Measurements from ENCODE around the gene ARL15. TPM values are rescaled to one million over a fixed set of nuclear protein-coding genes. Genes with fewer than 3 reads are reported as not detected.

ARL15 gene
- total and polyA plus RNA-seq, 2 of the 4 experiments (the other 2 are of a cell fraction) = 7.3 to 19.2 TPM

DNA sequence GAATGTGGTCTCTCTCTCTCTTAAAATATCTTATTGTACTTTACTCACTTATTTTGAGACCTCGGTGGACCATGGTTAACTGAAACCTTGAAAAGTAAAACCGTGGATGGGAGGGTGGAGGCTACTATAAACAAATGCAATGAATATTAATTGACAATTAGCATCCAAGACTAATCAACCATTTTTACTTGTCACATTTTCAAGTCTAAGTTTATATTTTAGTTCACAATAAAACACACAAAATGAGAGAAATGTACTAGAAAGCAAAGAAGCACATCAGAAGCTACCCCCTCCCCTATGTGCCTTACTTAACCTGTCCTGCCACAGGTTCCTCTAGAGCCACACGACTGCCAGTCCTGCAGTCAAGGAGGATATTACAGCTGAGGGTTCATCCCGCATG is 4.6 kb downstream of the ARL15 start:
- no TSS peak for BruUV-seq (replicated peaks)
- peaks cover 3 to 28% of the 10 kb centered on the region in 2 experiments; a peak in 2 of 4 replicates for H3K79me1 ChIP-seq (ENCODE audit: low read depth in 1 of 2, low read length in 2 of 2)
- CTCF ChIA-PET = no interaction called here
- no peak overlapping the region for H3K18ac ChIP-seq (ENCODE audit: low read depth, low read length)
- no peak overlapping the region for H2AK9ac ChIP-seq (replicated peaks; ENCODE audit: low read depth, low read length, poor library complexity)
- TF ChIP-seq RFX5 (IDR thresholded peaks at IDR 0.05; ENCODE audit: low read depth, low read length) (no peak), MXI1 (IDR thresholded peaks at IDR 0.05; ENCODE audit: borderline replicate concordance, low read depth, low read length) (no peak), CHD1 (IDR thresholded peaks at IDR 0.05; ENCODE audit: low read depth, low read length) (no peak), SMC3 (IDR thresholded peaks at IDR 0.05; ENCODE audit: low read depth, low read length) (no peak), ELK1 (IDR thresholded peaks at IDR 0.05; ENCODE audit: borderline replicate concordance, low read depth, low read length) (no peak), RCOR1 (IDR thresholded peaks at IDR 0.05; ENCODE audit: insufficient replicate concordance, low read length) (no peak)
- dilution Hi-C loops (cut with HindIII; ENCODE audit: low sequenced_read_pairs, unreplicated experiment) = no loop called here
- H3K9ac ChIP-seq (ENCODE audit: low read depth, low read length) = no peak overlapping the region
- no peaks in the 10 kb centered on the region; the same call in none of the 2 replicates for H3K4me1 ChIP-seq (ENCODE audit: control insufficient read depth, insufficient read depth, low read length)
- H3K56ac ChIP-seq (ENCODE audit: extremely low read depth, insufficient read depth, low read length) = no peak overlapping the region
- no peak overlapping the region for H3K4me2 ChIP-seq (ENCODE audit: low read depth, low read length)
- H3K36me3 ChIP-seq (ENCODE audit: control insufficient read depth, insufficient read depth, low read length) = no peaks in the 10 kb centered on the region
- H2BK120ac ChIP-seq (ENCODE audit: low read depth, low read length) = no peak overlapping the region
- H3K4ac ChIP-seq (ENCODE audit: low read depth, low read length) = no peak overlapping the region
- no peak overlapping the region for H4K5ac ChIP-seq (ENCODE audit: low read depth, low read length)
- H2AFZ ChIP-seq (replicated peaks; ENCODE audit: low read length, poor library complexity) = no peak overlapping the region
- intact Hi-C loops (cut with micrococcal nuclease) = loop anchor here (5.0 kb wide), 2 partner anchors 48 to 63 kb away; no protein-coding TSS in a partner anchor
- no peak for ATAC-seq (ENCODE audit: low read depth)
- H3K9me1 ChIP-seq (ENCODE audit: insufficient read depth, low read length) = no peaks in the 10 kb centered on the region
- no peak overlapping the region for H3K23ac ChIP-seq (ENCODE audit: low read depth, low read length)
- POLR2A ChIA-PET (ENCODE audit: unreplicated experiment) = no interaction called here
- no peak overlapping the region for H4K8ac ChIP-seq (ENCODE audit: low read depth in 2 of 2, low read length in 2 of 2)
- H3K4me3 ChIP-seq (ENCODE audit: insufficient read depth, low read depth, low read length) = no peak overlapping the region
- H2AK5ac ChIP-seq (ENCODE audit: low read depth, low read length) = no peak overlapping the region
- H2BK20ac ChIP-seq (ENCODE audit: low read depth, low read length) = no peak overlapping the region
- no peaks in the 10 kb centered on the region for H3K27me3 ChIP-seq (ENCODE audit: control insufficient read depth, insufficient read depth, low read length)
- no peaks in the 10 kb centered on the region for H3K9me3 ChIP-seq (ENCODE audit: control insufficient read depth, insufficient read depth, low read length)
- H4K91ac ChIP-seq (ENCODE audit: insufficient read depth, low read depth, low read length) = no peak overlapping the region
- in situ Hi-C loops (cut with MboI; ENCODE audit: low sequenced_read_pairs) = no loop called here
- no peak overlapping the region for H2BK5ac ChIP-seq (ENCODE audit: low read depth, low read length, poor library complexity, severe bottlenecking)
- no peak overlapping the region for H3K27ac ChIP-seq (ENCODE audit: insufficient read depth, low read length)
- WGBS, 2 experiments (ENCODE audit: extremely low coverage in 2 of 2, insufficient read length in 1 of 2) = no CpG with 5 or more reads among the region's 4 CpGs
- no peak for DNase-seq
- H3K14ac ChIP-seq (replicated peaks; ENCODE audit: low read depth, low read length) = no peak overlapping the region
- no peaks in the 10 kb centered on the region; the same call in 1 of the 2 replicates for H4K20me1 ChIP-seq (ENCODE audit: insufficient read depth, low read length)
- H2BK15ac ChIP-seq (ENCODE audit: low read depth, low read length) = no peak overlapping the region
